OCI-LY7 (cell line): ENCODE data around the gene PCDHGA7.
"Not testable (repeated sequence)": the region's sequence is repeated elsewhere in the genome, so short reads cannot be mapped to it uniquely, and the experiment has no call there.

Experiments
- EZH2phosphoT487 ChIP-seq: fragments of 200-600 bp; sonication (generic); IDR thresholded peaks from 2 replicates; pipeline ENCODE4 v1.6.1; 2018; ENCODE audit warnings: low read depth, borderline replicate concordance, mild to moderate bottlenecking, mixed run types, antibody characterized with exemption, low read length, moderate library complexity, mixed read lengths
- TF ChIP-seq, protein P1 (sequence below): fragments of 200-600 bp; sonication (generic); conservative IDR thresholded peaks from 2 replicates; pipeline ENCODE4 v1.5.1; 2014; ENCODE audit warnings: mild to moderate bottlenecking, antibody characterized with exemption, low read length, moderate library complexity, mixed read lengths

DNA sequence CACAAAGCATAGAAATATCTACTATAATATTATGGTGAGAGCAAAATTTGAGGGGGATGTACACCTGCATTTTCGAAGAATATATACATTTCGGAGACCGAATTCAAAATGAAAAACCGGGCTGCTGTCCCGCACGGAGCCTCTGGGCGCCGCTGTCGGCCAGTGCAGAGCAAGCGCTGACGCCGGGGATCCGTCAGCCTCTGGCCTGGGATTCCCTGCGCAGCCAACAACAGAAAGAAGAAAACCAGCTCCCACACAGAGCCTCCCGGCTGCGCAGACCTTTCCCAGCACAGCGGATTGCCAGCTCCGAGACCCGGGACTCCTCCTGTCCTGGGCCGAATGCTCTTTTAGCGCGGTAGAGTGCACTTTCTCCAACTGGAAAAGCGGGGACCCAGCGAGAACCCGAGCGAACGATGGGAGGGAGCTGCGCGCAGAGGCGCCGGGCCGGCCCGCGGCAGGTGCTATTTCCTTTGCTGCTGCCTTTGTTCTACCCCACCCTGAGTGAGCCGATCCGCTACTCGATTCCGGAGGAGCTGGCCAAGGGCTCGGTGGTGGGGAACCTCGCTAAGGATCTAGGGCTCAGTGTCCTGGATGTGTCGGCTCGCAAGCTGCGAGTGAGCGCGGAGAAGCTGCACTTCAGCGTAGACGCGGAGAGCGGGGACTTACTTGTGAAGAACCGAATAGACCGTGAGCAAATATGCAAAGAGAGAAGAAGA, 25.4 kb downstream of the PCDHGA7 start, which contains the start of gene PCDHGB6:
- not testable (repeated sequence) for TF ChIP-seq EZH2phosphoT487
- TF ChIP-seq, protein P1, sequence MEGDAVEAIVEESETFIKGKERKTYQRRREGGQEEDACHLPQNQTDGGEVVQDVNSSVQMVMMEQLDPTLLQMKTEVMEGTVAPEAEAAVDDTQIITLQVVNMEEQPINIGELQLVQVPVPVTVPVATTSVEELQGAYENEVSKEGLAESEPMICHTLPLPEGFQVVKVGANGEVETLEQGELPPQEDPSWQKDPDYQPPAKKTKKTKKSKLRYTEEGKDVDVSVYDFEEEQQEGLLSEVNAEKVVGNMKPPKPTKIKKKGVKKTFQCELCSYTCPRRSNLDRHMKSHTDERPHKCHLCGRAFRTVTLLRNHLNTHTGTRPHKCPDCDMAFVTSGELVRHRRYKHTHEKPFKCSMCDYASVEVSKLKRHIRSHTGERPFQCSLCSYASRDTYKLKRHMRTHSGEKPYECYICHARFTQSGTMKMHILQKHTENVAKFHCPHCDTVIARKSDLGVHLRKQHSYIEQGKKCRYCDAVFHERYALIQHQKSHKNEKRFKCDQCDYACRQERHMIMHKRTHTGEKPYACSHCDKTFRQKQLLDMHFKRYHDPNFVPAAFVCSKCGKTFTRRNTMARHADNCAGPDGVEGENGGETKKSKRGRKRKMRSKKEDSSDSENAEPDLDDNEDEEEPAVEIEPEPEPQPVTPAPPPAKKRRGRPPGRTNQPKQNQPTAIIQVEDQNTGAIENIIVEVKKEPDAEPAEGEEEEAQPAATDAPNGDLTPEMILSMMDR, result not testable (repeated sequence)
